GM21447 (cell line): ENCODE results near the gene FCHSD1.

Source experiments
- ATAC-seq: cut with Tn5 transposase; IDR thresholded peaks from one replicate; pipeline ENCODE4 v1.9.1; 2021; ENCODE audit not compliant: unreplicated experiment

The FCHSD1 gene

GRCh38 chr5:141650851-141651727 is at the start of gene FCHSD1:
FCHSD1 (minus strand) TSS chr5:141651418; CDS start chr5:141651368, 50 bp downstream.
- peak; percentile 95 for ATAC-seq

GRCh38 chr5:141697586-141697985 is 46.4 kb upstream of the FCHSD1 start:
- ATAC-seq = no peak

GRCh38 chr5:141696431-141696830 is 45.2 kb upstream of the FCHSD1 start:
- no peak for ATAC-seq

- no peak for ATAC-seq
Measured at GRCh38 chr5:141695627-141696215, 44.5 kb upstream of the FCHSD1 start.

GRCh38 chr5:141694479-141694878 is 43.3 kb upstream of the FCHSD1 start:
- no peak for ATAC-seq

GRCh38 chr5:141692919-141693725 is 41.9 kb upstream of the FCHSD1 start:
- no peak for ATAC-seq

GRCh38 chr5:141692533-141692888 is 41.3 kb upstream of the FCHSD1 start:
- ATAC-seq = no peak

GRCh38 chr5:141691867-141692532 is 40.8 kb upstream of the FCHSD1 start:
- ATAC-seq = peak; percentile 89

GRCh38 chr5:141691286-141691866 is 40.2 kb upstream of the FCHSD1 start:
- no peak for ATAC-seq

- no peak for ATAC-seq
Measured at GRCh38 chr5:141686648-141687416, 35.6 kb upstream of the FCHSD1 start.

- no peak for ATAC-seq
Measured at GRCh38 chr5:141685591-141685990, 34.4 kb upstream of the FCHSD1 start.

- no peak for ATAC-seq
Measured at GRCh38 chr5:141683596-141684141, 32.5 kb upstream of the FCHSD1 start.

- ATAC-seq = no peak
Measured at GRCh38 chr5:141681695-141682641, 30.8 kb upstream of the FCHSD1 start, which contains the start of gene ARAP3. ARAP3 (minus strand) TSS chr5:141682230; CDS start chr5:141680486, 1,744 bp downstream.

GRCh38 chr5:141681295-141681694 is 30.1 kb upstream of the FCHSD1 start:
- ATAC-seq = no peak

- ATAC-seq = no peak
Measured at GRCh38 chr5:141680751-141681201, 29.6 kb upstream of the FCHSD1 start.

- no peak for ATAC-seq
Measured at GRCh38 chr5:141680178-141680577, 29.0 kb upstream of the FCHSD1 start.

GRCh38 chr5:141677415-141677814 is 26.2 kb upstream of the FCHSD1 start:
- ATAC-seq = no peak

GRCh38 chr5:141675672-141676071 is 24.5 kb upstream of the FCHSD1 start:
- ATAC-seq = no peak
